ENCODE data around the gene GUK1. TPM values are rescaled to one million over a fixed set of nuclear protein-coding genes. Genes with fewer than 3 reads are reported as not detected.

Gene GUK1
- total RNA-seq, 1 donor from 2014 or later: 519 TPM

DNA sequence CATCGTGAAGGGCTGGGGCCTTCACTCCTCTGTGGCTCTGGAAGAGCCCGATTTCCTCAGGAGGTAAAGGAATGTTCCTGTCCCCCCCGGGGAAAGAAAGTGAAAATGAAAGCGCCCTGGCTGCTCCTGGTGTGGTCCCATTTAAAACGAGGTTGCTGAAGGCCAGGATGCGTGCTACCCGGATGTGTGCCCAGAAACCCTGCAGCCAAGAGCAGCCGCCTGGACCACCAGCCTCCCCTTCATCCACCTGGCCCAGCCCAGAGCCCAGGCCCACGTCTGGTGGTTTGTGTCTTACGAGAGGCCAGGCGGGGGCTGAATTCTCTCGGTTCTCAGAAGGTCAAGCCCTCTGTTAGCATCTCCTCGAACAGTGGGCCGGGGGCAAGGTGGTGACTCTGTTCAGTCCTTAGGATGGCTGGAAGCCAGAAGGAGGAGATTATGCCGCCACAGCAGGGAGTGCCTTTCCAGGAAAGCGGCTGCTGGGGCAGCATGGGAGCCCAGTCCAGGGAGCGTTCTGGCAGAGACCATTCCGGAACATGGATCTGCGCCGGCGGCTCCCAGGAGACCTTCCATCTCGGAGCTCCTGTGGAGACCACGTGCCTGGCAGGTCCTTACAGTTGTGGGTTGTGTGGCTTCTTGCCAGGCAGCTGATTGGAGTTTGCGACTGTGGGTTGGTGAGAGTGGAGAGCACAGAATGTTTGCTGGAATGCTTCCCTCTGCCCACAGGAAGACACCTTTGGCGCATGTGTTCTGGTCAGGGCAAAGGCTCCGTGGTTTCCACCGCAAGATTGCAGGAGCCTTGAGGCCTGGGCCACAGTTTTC, 1.4 kb downstream of the GUK1 start:
- DNase-seq (ENCODE audit: low read depth) (no peak), FAIRE-seq (no peak)
- Histone ChIP-seq H3K36me3 (ENCODE audit: control insufficient read depth, insufficient read depth, low read length) (peaks cover 19% of the 10 kb centered on the region), H3K4me3 (ENCODE audit: low read depth, low read length) (peak overlapping the region; percentile 98), H3K27me3 (ENCODE audit: control insufficient read depth, insufficient read depth, low read length) (no peaks in the 10 kb centered on the region)
- TF ChIP-seq CTCF (IDR thresholded peaks at IDR 0.05; ENCODE audit: insufficient read depth, low read length, severe bottlenecking): no peak

- peaks cover 23% of the 10 kb centered on the region for H3K36me3 ChIP-seq (ENCODE audit: control insufficient read depth, insufficient read depth, low read length)
- DNase-seq (ENCODE audit: low read depth): no peak
These were observed 2.1 kb downstream of the GUK1 start for GRCh38 chr1:228142155-228142691.

GRCh38 chr1:228142701-228143136, 2.6 kb downstream of the GUK1 start:
- Histone ChIP-seq H3K36me3 (ENCODE audit: control insufficient read depth, insufficient read depth, low read length) (peaks cover 25% of the 10 kb centered on the region), H3K27me3 (ENCODE audit: control insufficient read depth, insufficient read depth, low read length) (no peaks in the 10 kb centered on the region), H3K4me3 (ENCODE audit: low read depth, low read length) (no peak overlapping the region)
- DNase-seq (ENCODE audit: low read depth) (no peak), FAIRE-seq (no peak)
- no peak for TF ChIP-seq CTCF (IDR thresholded peaks at IDR 0.05; ENCODE audit: insufficient read depth, low read length, severe bottlenecking)

More at GRCh38 chr1:228142155-228142691, 2.1 kb downstream of the GUK1 start:
- Histone ChIP-seq H3K4me3 (ENCODE audit: low read depth, low read length) (no peak overlapping the region), H3K27me3 (ENCODE audit: control insufficient read depth, insufficient read depth, low read length) (no peaks in the 10 kb centered on the region)
- no peak for TF ChIP-seq CTCF (IDR thresholded peaks at IDR 0.05; ENCODE audit: insufficient read depth, low read length, severe bottlenecking)
- no peak for FAIRE-seq

DNA sequence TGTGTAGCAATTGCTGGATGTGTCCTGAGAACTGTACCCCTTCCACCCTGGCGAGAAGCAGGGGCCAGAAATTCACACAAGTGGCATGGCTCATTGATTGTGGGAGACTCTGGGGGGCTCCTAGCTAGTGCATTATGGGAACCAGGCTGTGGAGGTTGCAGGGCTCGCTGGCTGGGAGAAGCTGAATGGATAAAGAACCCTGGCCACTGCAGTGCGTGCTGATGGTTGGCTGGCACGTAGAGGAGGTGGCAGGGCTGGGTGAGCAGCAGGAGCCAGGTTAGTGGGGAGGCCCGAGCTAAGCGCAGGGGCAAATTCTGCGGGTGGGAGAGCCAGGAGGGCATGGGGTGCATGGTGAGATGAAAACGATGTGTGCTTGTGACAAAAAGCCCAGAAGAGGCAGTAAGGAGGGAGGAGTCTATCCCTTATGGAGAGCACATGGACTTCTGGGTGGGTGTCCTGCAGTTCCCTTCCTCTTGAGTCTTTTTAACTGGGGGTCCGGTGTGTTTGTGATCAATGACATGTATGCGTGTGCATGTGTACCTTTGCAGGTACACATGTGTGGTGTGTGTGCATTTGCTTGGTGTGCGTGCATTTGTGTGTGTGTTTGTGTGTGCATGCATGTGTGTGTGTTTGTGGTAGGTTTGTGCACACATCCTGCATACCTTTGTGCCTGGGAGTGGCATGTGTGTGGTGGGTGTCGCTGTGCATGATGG, 3.6 kb downstream of the GUK1 start:
- H3K4me3 ChIP-seq (ENCODE audit: low read depth, low read length): no peak overlapping the region

More for the DNA sequence above, 3.6 kb downstream of the GUK1 start:
- H3K27me3 ChIP-seq (ENCODE audit: control insufficient read depth, insufficient read depth, low read length): no peaks in the 10 kb centered on the region
- no peak for TF ChIP-seq CTCF (IDR thresholded peaks at IDR 0.05; ENCODE audit: insufficient read depth, low read length, severe bottlenecking)
- no peak for DNase-seq (ENCODE audit: low read depth)
- H3K36me3 ChIP-seq (ENCODE audit: control insufficient read depth, insufficient read depth, low read length): peaks cover 29% of the 10 kb centered on the region
- FAIRE-seq: peak; percentile 89

All from bronchial epithelial cell (primary cell).